Lung (tissue), 12 donors: ENCODE results near the gene GMPR. TPM values are rescaled to one million over a fixed set of nuclear protein-coding genes. Genes with fewer than 3 reads are reported as not detected.
"Not testable (repeated sequence)": the region's sequence is repeated elsewhere in the genome, so short reads cannot be mapped to it uniquely, and the experiment has no call there.

Experiments
- ATAC-seq: fragments of 200-7000 bp; cut with Tn5 transposase; one replicate; pipeline ENCODE4 v1.9.1; 2020; ENCODE audit warnings: moderate number of reproducible peaks; ENCODE audit not compliant: insufficient read depth, low FRiP score
- DNase-seq, 3 donors: peaks; one replicate each; pipeline ENCODE4 v3.0.0-alpha.2; 2013 to 2017
- H3K27ac ChIP-seq, 2 donors: one replicate each; pipeline ENCODE4 v1.5.1; 2013; ENCODE audit warnings: mild to moderate bottlenecking in 2 of 2, moderate library complexity in 2 of 2, control low read depth in 1 of 2, inconsistent platforms in 1 of 2, low read depth in 1 of 2, low read length in 1 of 2
- H3K27me3 ChIP-seq, 3 donors: one replicate each; pipeline ENCODE4 v1.5.1; 2013; ENCODE audit warnings: low read length in 2 of 3; ENCODE audit not compliant: control insufficient read depth in 3 of 3, insufficient read depth in 3 of 3
- H3K36me3 ChIP-seq, 4 donors: one replicate each; pipeline ENCODE4 v1.5.1; 2013; ENCODE audit warnings: low read length in 4 of 4, mild to moderate bottlenecking in 1 of 4, moderate library complexity in 1 of 4; ENCODE audit not compliant: control insufficient read depth in 4 of 4, insufficient read depth in 4 of 4
- H3K4me1 ChIP-seq, 5 donors: one replicate each; pipeline ENCODE4 v1.5.1; 2013; ENCODE audit warnings: low read length in 5 of 5, mild to moderate bottlenecking in 2 of 5, moderate library complexity in 1 of 5; ENCODE audit not compliant: control insufficient read depth in 5 of 5, insufficient read depth in 5 of 5
- H3K4me3 ChIP-seq: one replicate; pipeline ENCODE4 v1.5.1; 2013; ENCODE audit warnings: mild to moderate bottlenecking, control low read depth, moderate library complexity
- H3K9ac ChIP-seq, 2 donors: one replicate each; pipeline ENCODE4 v1.5.1; 2013; ENCODE audit warnings: low read length in 2 of 2, control low read depth in 1 of 2; ENCODE audit not compliant: insufficient read depth in 1 of 2
- H3K9me3 ChIP-seq, 4 donors: one replicate each; pipeline ENCODE4 v1.5.1; 2013; ENCODE audit warnings: low read length in 3 of 4, mild to moderate bottlenecking in 1 of 4, moderate library complexity in 1 of 4; ENCODE audit not compliant: control insufficient read depth in 4 of 4, insufficient read depth in 3 of 4
- CTCF ChIP-seq: IDR thresholded peaks from 2 replicates; pipeline ENCODE4 v1.5.1; 2012; ENCODE audit warnings: mild to moderate bottlenecking; ENCODE audit errors: control extremely low read depth, extremely low read depth
- WGBS, 2 donors: extraction: QIAGEN DNeasy Blood & Tissue Kit; methylation state at CpG; one replicate each; pipeline ENCODE4 v1.1.7; 2013; 5-methylcytosine and 5-hydroxymethylcytosine counted together
- polyA plus RNA-seq, 2 donors: library from polyadenylated mRNA; stranded (reverse); fragments of 200-250 nt; gene quantifications; one replicate each; pipeline ENCODE4 v1.2.1, GENCODE V29; 2013
- total RNA-seq, 2 donors: library from RNA; depleted of rRNA in 1 of 2; stranded (reverse); fragments of >200 nt in 1 of 2; gene quantifications; one replicate each; pipeline ENCODE4 v1.2.1, GENCODE V29; 2014 to 2021
- donor health status: control.
- donor health status: control.
- donor health status: Bipolar disorder and iron deficiency.
- donor health status: healthy.
- donor health status: DM: yes; HTN: yes; CAD: no.

Gene GMPR
- total and polyA plus RNA-seq, 4 donors: 8.6 to 16.6 (median 12.9) TPM

- DNase-seq (no peak), ATAC-seq (no peak)
- 84 to 89% methylated on average over 17 of the region's 17 CpGs for WGBS, 2 donors
Measured at GRCh38 chr6:16217156-16217721, 21.1 kb upstream of the GMPR start.

GRCh38 chr6:16222826-16223225 is 15.6 kb upstream of the GMPR start:
- Histone ChIP-seq H3K27me3 (no peaks in the 10 kb centered on the region), H3K27ac (no peak overlapping the region), H3K4me3 (no peak overlapping the region), H3K36me3 (no peaks in the 10 kb centered on the region), H3K4me1 (peaks cover 0 to 3% (median 0%) of the 10 kb centered on the region in 5 donors), H3K9ac (no peak overlapping the region), H3K9me3 (peaks cover 0 to 2% (median 0%) of the 10 kb centered on the region in 4 donors)
- ATAC-seq: no peak
- DNase-seq: no peak
- WGBS, 2 donors: 89 to 92% methylated on average over 3 of the region's 3 CpGs
- no peak for TF ChIP-seq CTCF

More at GRCh38 chr6:16217156-16217721, 21.1 kb upstream of the GMPR start:
- peaks cover 0 to 9% (median 0%) of the 10 kb centered on the region in 5 donors for H3K4me1 ChIP-seq
- no peak overlapping the region for H3K27ac ChIP-seq
- peaks cover 0 to 3% (median 0%) of the 10 kb centered on the region in 3 donors for H3K27me3 ChIP-seq
- TF ChIP-seq CTCF: no peak
- H3K36me3 ChIP-seq: no peaks in the 10 kb centered on the region
- H3K9me3 ChIP-seq: peaks cover 0 to 4% (median 0%) of the 10 kb centered on the region in 4 donors
- H3K9ac ChIP-seq: no peak overlapping the region
- no peak overlapping the region for H3K4me3 ChIP-seq

DNA sequence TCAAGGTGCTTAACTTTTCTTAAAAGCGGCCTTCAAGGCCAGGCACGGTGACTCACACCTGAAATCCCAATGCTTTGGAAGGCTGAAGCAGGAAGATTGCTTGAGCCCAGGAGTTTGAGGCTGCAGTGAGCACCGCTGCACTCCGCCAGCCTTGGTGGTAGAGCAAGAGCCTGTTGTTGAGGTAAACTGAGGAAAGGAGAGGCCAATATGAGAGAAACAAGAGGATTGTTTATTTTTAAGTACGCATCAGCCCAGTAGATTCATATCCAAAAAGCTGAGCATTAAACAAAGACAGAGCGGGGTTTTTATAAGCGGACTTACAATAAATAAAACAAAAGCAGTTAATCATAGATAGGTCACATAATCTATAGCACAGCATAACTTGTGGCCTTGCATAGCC is 15.0 kb upstream of the GMPR start:
- TF ChIP-seq CTCF: no peak
- Histone ChIP-seq H3K9me3 (no peaks in the 10 kb centered on the region), H3K9ac (no peak overlapping the region), H3K27me3 (no peaks in the 10 kb centered on the region), H3K4me3 (no peak overlapping the region), H3K27ac (no peak overlapping the region), H3K4me1 (peaks cover 0 to 3% (median 0%) of the 10 kb centered on the region in 5 donors), H3K36me3 (no peaks in the 10 kb centered on the region)
- WGBS, 2 donors: 98 to 99% methylated on average over 7 of the region's 7 CpGs
- no peak for ATAC-seq
- DNase-seq: no peak

DNA sequence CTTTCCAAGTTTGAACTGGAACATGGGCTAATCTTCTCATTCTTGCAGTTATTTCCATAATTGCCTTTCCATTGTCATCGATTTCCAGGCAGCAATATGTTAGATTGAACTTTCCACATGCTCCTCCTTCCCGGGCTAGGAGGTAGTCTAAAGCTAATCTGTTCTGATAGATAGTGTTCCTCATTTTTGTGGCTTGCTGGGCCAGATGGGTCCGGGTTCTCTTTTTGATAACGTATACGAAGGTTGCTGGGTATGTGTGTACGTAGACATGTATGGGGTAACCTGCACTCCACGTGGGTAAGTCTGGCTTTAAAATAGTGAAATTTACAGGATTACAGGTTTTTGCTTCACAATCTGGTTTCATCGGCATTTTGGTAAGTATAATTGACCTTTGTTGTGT is 14.0 kb upstream of the GMPR start:
- 46 to 70% methylated on average over 8 of the region's 8 CpGs for WGBS, 2 donors
- H3K27ac ChIP-seq: no peak overlapping the region
- H3K9me3 ChIP-seq: no peaks in the 10 kb centered on the region
- peaks cover 0 to 3% (median 0%) of the 10 kb centered on the region in 3 donors for H3K27me3 ChIP-seq
- H3K4me1 ChIP-seq: peaks cover 0 to 11% (median 0%) of the 10 kb centered on the region in 5 donors
- TF ChIP-seq CTCF: no peak
- DNase-seq: no peak
- H3K36me3 ChIP-seq: no peaks in the 10 kb centered on the region
- no peak overlapping the region for H3K9ac ChIP-seq
- no peak overlapping the region for H3K4me3 ChIP-seq
- ATAC-seq: no peak

DNA sequence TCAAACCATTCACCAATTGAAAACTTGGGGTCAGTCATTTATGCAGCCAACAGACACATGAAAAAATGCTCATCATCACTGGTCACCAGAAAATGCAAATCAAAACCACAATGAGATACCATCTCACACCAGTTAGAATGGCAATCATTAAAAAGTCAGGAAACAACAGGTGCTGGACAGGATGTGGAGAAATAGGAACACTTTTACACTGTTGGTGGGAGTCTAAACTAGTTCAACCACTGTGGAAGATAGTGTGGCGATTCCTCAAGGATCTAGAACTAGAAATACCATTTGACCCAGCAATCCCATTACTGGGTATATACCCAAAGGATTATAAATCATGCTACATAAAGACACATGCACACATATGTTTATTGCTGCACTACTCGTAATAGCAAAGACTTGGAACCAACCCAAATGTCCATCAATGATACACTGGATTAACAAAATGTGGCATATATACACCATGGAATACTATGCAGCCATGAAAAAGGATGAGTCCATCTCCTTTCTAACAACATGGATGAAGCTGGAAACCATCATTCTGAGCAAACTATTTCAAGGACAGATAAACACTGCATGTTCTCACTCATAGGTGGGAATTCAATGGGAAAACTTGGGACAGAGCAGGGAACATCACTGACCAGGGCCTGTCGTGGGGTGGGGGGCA is 13.2 kb upstream of the GMPR start:
- not testable (repeated sequence) for H3K9me3 ChIP-seq, H3K27me3 ChIP-seq, H3K4me3 ChIP-seq, H3K27ac ChIP-seq, H3K36me3 ChIP-seq, ATAC-seq, DNase-seq, H3K9ac ChIP-seq
- H3K4me1 ChIP-seq: peaks cover 0 to 18% (median 0%) of the 10 kb centered on the region in 5 donors
- WGBS, 2 donors: 81 to 88% methylated on average over 3 of the region's 3 CpGs
